Measurements from ENCODE around the gene PDGFRB. TPM values are rescaled to one million over a fixed set of nuclear protein-coding genes. Genes with fewer than 3 reads are reported as not detected.

Gene PDGFRB
- total and polyA plus RNA-seq, 2 of the 8 experiments (the other 6 are each of a cell fraction or from before 2014, with no cell fraction given): 4.2 to 13.7 TPM

GRCh38 chr5:150146862-150147601 lies 8.6 kb downstream of the PDGFRB start (continued):
- TF ChIP-seq BRCA1 (IDR thresholded peaks at IDR 0.05; ENCODE audit: low read depth, low read length): no peak
- TF ChIP-seq CEBPB (IDR thresholded peaks at IDR 0.05; ENCODE audit: low read depth, low read length): no peak
- no peak for TF ChIP-seq POU5F1 (IDR thresholded peaks at IDR 0.05; ENCODE audit: low read depth, low read length)
- TF ChIP-seq SIN3A (conservative IDR thresholded peaks at IDR 0.05 in 1 of 2, IDR thresholded peaks at IDR 0.05 in 1 of 2; ENCODE audit: low read depth in 1 of 2, low read length in 2 of 2): no peak
- TF ChIP-seq TBP (IDR thresholded peaks at IDR 0.05; ENCODE audit: low read depth, low read length): no peak

Measured in H1 (cell line).